GM12878 (cell line): Measurements from ENCODE around the gene PAEP. TPM values are rescaled to one million over a fixed set of nuclear protein-coding genes. Genes with fewer than 3 reads are reported as not detected.

Experiments
- ATAC-seq: fragments of 200-7000 bp; cut with Tn5 transposase; 3 replicates; pipeline ENCODE4 v1.9.1; 2020; ENCODE audit warnings: mild to moderate bottlenecking, moderate library complexity
- BruUV-seq: library from RNA; stranded (reverse); fragments of 400-500 nt; replicated peaks from 2 replicates; lab custom pipeline; 2021; lab: Mats Ljungman, UMichigan
- CTCF ChIA-PET: fragments of 300-600 bp; sonication (Branson Sonifier 250); formaldehyde crosslinking; extraction: SDS; loops from one replicate; lab custom pipeline; 2021; ENCODE audit warnings: inconsistent platforms; lab: Yijun Ruan, JAX
- POLR2A ChIA-PET: fragments of 350-600 bp; formaldehyde crosslinking; extraction: SDS; loops from one replicate; lab custom pipeline; 2021; ENCODE audit warnings: inconsistent platforms; lab: Charles Lee
- RAD21 ChIA-PET: fragments of 300-600 bp; sonication (Branson Sonifier 250); formaldehyde crosslinking; loops from one replicate; lab custom pipeline; 2023; ENCODE audit warnings: antibody characterized with exemption; ENCODE audit not compliant: unreplicated experiment; lab: Charles Lee
- SMC1A ChIA-PET: fragments of 300-600 bp; sonication (Branson Sonifier 250); formaldehyde crosslinking; loops from one replicate; lab custom pipeline; 2023; ENCODE audit not compliant: unreplicated experiment, uncharacterized antibody; lab: Charles Lee
- DNase-seq: peaks from one replicate; pipeline ENCODE4 v3.0.0-alpha.2; 2011; ENCODE audit warnings: low read depth, low spot score
- FAIRE-seq: peaks from 3 replicates; lab custom pipeline; 2011; peaks lifted over from hg19 to GRCh38; lab: Jason Lieb, UNC
- H2AFZ ChIP-seq: 2 replicates; pipeline ENCODE4 v1.6.0; 2011; ENCODE audit warnings: low read depth, low read length, control low read depth; ENCODE audit not compliant: control insufficient read depth
- H3K27ac ChIP-seq: 2 replicates; pipeline ENCODE4 v1.5.1; 2011; ENCODE audit warnings: control low read depth; ENCODE audit not compliant: control insufficient read depth, insufficient read depth
- H3K27me3 ChIP-seq, 2 experiments: replicated peaks in 1 of 2; 2 replicates each; pipeline versions ENCODE4 v1.6.0 to v1.6.1; 2011; ENCODE audit warnings: low read length in 1 of 2; ENCODE audit not compliant: control insufficient read depth in 2 of 2, insufficient read depth in 2 of 2
- H3K36me3 ChIP-seq, 2 experiments: 2 replicates each; pipeline ENCODE4 v1.5.1; 2011; ENCODE audit warnings: low read length in 1 of 2; ENCODE audit not compliant: control insufficient read depth in 2 of 2, insufficient read depth in 2 of 2
- H3K4me1 ChIP-seq: 2 replicates; pipeline ENCODE4 v1.6.1; 2011; ENCODE audit warnings: mild to moderate bottlenecking, low read length, moderate library complexity, mixed read lengths; ENCODE audit not compliant: control insufficient read depth, insufficient read depth
- H3K4me2 ChIP-seq: 2 replicates; pipeline ENCODE4 v1.6.0; 2011; ENCODE audit warnings: control low read depth; ENCODE audit not compliant: control insufficient read depth, insufficient read depth
- H3K4me3 ChIP-seq: fragments of 200-600 bp; sonication (generic); 2 replicates; pipeline ENCODE4 v1.5.1; 2016
- H3K79me2 ChIP-seq: 2 replicates; pipeline ENCODE4 v1.6.0; 2011; ENCODE audit warnings: low read length; ENCODE audit not compliant: control insufficient read depth, insufficient read depth
- H3K9ac ChIP-seq: 2 replicates; pipeline ENCODE4 v1.8.0; 2011; ENCODE audit warnings: low read length, control low read depth, mixed read lengths; ENCODE audit not compliant: control insufficient read depth, insufficient read depth
- H3K9me3 ChIP-seq: replicated peaks from 3 replicates; pipeline ENCODE4 v1.5.1; 2011; ENCODE audit warnings: mild to moderate bottlenecking, low read length; ENCODE audit not compliant: control insufficient read depth, insufficient read depth
- H4K20me1 ChIP-seq: 2 replicates; pipeline ENCODE4 v1.6.0; 2011; ENCODE audit not compliant: control insufficient read depth, insufficient read depth
- ATF3 ChIP-seq: IDR thresholded peaks from 2 replicates; pipeline ENCODE4 v1.6.1; 2011; ENCODE audit warnings: low read depth, mild to moderate bottlenecking, low read length, moderate library complexity, borderline replicate concordance; ENCODE audit errors: extremely low read depth
- CEBPB ChIP-seq, 2 experiments: fragments of 150-350 bp in 1 of 2; IDR thresholded peaks; 2 replicates each; pipeline ENCODE4 v1.6.1; 2012 to 2014; ENCODE audit warnings: low read depth in 2 of 2, low read length in 2 of 2, borderline replicate concordance in 1 of 2, inconsistent platforms in 1 of 2
- EGR1 ChIP-seq, 2 experiments: IDR thresholded peaks; 1 replicate in 1 of 2; 2 replicates in 1 of 2; pipeline ENCODE4 v1.6.1; 2011 to 2012; ENCODE audit warnings: low read depth in 2 of 2, low read length in 2 of 2, borderline replicate concordance in 1 of 2, mild to moderate bottlenecking in 1 of 2, moderate library complexity in 1 of 2
- FOXK2 ChIP-seq: fragments of 450-650 bp; IDR thresholded peaks from 2 replicates; pipeline ENCODE4 v1.6.1; 2017; ENCODE audit warnings: mild to moderate bottlenecking, moderate library complexity
- FOXM1 ChIP-seq: IDR thresholded peaks from 2 replicates; pipeline ENCODE4 v1.6.1; 2012; ENCODE audit warnings: low read depth, mild to moderate bottlenecking, inconsistent platforms, low read length, moderate library complexity
- HCFC1 ChIP-seq: fragments of 150-350 bp; IDR thresholded peaks from 2 replicates; pipeline ENCODE4 v1.6.1; 2014; ENCODE audit warnings: low read length
- MAX ChIP-seq: IDR thresholded peaks from 2 replicates; pipeline ENCODE4 v1.6.1; 2012; ENCODE audit warnings: low read depth, low read length, improper control_type of control experiment
- RBBP5 ChIP-seq: fragments of 200-600 bp; sonication (generic); conservative IDR thresholded peaks from 2 replicates; pipeline ENCODE4 v1.6.1; 2016
- SIN3A ChIP-seq: IDR thresholded peaks from 2 replicates; pipeline ENCODE4 v1.6.1; 2012; ENCODE audit warnings: low read depth, low read length, improper control_type of control experiment
- STAT1 ChIP-seq: fragments of 450-650 bp; conservative IDR thresholded peaks from 2 replicates; pipeline ENCODE4 v1.6.1; 2014; ENCODE audit warnings: antibody characterized with exemption, mild to moderate bottlenecking
- ZNF622 ChIP-seq: fragments of 450-650 bp; IDR thresholded peaks from 2 replicates; pipeline ENCODE4 v1.6.1; 2017; ENCODE audit warnings: mild to moderate bottlenecking, inconsistent platforms
- WGBS: methylation state at CpG from one replicate; pipeline ENCODE4 v1.1.6; 2016; ENCODE audit warnings: low lambda C conversion rate; ENCODE audit not compliant: insufficient replicate concordance, insufficient coverage; ENCODE audit errors: missing lambda C conversion rate; 5-methylcytosine and 5-hydroxymethylcytosine counted together
- in situ Hi-C: fragments of 300-500 bp; cut with MboI; formaldehyde crosslinking; loops from 9 replicates; pipeline ENCODE4 v1.14.3; 2018; ENCODE audit warnings: mixed read lengths
- intact Hi-C: fragments of 100-400 bp; cut with micrococcal nuclease; formaldehyde crosslinking; loops from one replicate; pipeline ENCODE4 v1.14.2; 2022; ENCODE audit not compliant: unreplicated experiment
- polyA plus RNA-seq, 11 experiments: library from polyadenylated mRNA; depleted of rRNA in 4 of 11; unstranded in 6 of 11; stranded (reverse) in 5 of 11; fragments of >200 nt; fragmentation: Nextera tagmentation in 4 of 11; fragmentation: Illumina TruSeq in 1 of 11; extraction: Ambion mirVana in 4 of 11; extraction: Trizol in 1 of 11; gene quantifications; 1 replicate in 1 of 11; 2 replicates in 10 of 11; pipeline versions ENCODE4 v1.2.1 to v1.2.3, GENCODE V29; 2011 to 2016; ENCODE audit warnings: inconsistent platforms in 2 of 11, missing spikeins in 2 of 11, low read depth in 1 of 11
- total RNA-seq, 4 experiments: library from RNA; depleted of rRNA in 3 of 4; stranded (reverse); fragments of >200 nt in 3 of 4; fragmentation: Illumina TruSeq in 1 of 4; extraction: Trizol in 1 of 4; gene quantifications; 2 replicates each; pipeline versions ENCODE4 v1.2.1 to v1.2.3, GENCODE V29; 2013 to 2021
- TF ChIP-seq, protein P1 (sequence below): IDR thresholded peaks from 2 replicates; pipeline ENCODE4 v1.6.1; 2012; ENCODE audit warnings: mild to moderate bottlenecking, low read depth, low read length
- TF ChIP-seq, protein P2 (sequence below): fragments of 450-650 bp; IDR thresholded peaks from 2 replicates; pipeline ENCODE4 v1.6.1; 2017; ENCODE audit warnings: low read depth, mild to moderate bottlenecking, moderate library complexity

Gene PAEP
- total and polyA plus RNA-seq, 10 of the 15 experiments (the other 5 are each of a cell fraction or from before 2014, with no cell fraction given), result not detected

GRCh38 chr9:135613946-135614805 lies 52.6 kb downstream of the PAEP start:
- ATAC-seq, result no peak
- Histone ChIP-seq H3K36me3 (no peaks in the 10 kb centered on the region), H3K79me2 (no peaks in the 10 kb centered on the region), H2AFZ (no peak overlapping the region), H3K27me3 (no peaks in the 10 kb centered on the region; a peak in 1 of 4 replicates), H3K9ac (no peak overlapping the region), H3K4me1 (no peaks in the 10 kb centered on the region), H3K27ac (no peak overlapping the region), H3K4me2 (no peak overlapping the region), H4K20me1 (no peaks in the 10 kb centered on the region), H3K4me3 (no peak overlapping the region), H3K9me3 (no peaks in the 10 kb centered on the region)
- BruUV-seq, result no TSS peak
- in situ Hi-C loops, result no loop called here
- no peak for DNase-seq
- POLR2A ChIA-PET, result no interaction called here
- CTCF ChIA-PET, result no interaction called here
- SMC1A ChIA-PET, result no interaction called here
- intact Hi-C loops, result no loop called here
- TF ChIP-seq FOXM1 (no peak), MAX (no peak), CEBPB (IDR thresholded peaks at IDR 0.05; ENCODE audit: borderline replicate concordance in 1 of 2, low read depth in 2 of 2, low read length in 2 of 2) (no peak), SIN3A (no peak), EGR1 (IDR thresholded peaks at IDR 0.05; ENCODE audit: borderline replicate concordance in 1 of 2, low read depth in 2 of 2, low read length in 2 of 2) (no peak), RBBP5 (no peak), HCFC1 (no peak), STAT1 (no peak), ATF3 (no peak), ZNF622 (no peak), FOXK2 (no peak)
- TF ChIP-seq, protein P1, sequence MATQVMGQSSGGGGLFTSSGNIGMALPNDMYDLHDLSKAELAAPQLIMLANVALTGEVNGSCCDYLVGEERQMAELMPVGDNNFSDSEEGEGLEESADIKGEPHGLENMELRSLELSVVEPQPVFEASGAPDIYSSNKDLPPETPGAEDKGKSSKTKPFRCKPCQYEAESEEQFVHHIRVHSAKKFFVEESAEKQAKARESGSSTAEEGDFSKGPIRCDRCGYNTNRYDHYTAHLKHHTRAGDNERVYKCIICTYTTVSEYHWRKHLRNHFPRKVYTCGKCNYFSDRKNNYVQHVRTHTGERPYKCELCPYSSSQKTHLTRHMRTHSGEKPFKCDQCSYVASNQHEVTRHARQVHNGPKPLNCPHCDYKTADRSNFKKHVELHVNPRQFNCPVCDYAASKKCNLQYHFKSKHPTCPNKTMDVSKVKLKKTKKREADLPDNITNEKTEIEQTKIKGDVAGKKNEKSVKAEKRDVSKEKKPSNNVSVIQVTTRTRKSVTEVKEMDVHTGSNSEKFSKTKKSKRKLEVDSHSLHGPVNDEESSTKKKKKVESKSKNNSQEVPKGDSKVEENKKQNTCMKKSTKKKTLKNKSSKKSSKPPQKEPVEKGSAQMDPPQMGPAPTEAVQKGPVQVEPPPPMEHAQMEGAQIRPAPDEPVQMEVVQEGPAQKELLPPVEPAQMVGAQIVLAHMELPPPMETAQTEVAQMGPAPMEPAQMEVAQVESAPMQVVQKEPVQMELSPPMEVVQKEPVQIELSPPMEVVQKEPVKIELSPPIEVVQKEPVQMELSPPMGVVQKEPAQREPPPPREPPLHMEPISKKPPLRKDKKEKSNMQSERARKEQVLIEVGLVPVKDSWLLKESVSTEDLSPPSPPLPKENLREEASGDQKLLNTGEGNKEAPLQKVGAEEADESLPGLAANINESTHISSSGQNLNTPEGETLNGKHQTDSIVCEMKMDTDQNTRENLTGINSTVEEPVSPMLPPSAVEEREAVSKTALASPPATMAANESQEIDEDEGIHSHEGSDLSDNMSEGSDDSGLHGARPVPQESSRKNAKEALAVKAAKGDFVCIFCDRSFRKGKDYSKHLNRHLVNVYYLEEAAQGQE, result no peak
- TF ChIP-seq, protein P2, sequence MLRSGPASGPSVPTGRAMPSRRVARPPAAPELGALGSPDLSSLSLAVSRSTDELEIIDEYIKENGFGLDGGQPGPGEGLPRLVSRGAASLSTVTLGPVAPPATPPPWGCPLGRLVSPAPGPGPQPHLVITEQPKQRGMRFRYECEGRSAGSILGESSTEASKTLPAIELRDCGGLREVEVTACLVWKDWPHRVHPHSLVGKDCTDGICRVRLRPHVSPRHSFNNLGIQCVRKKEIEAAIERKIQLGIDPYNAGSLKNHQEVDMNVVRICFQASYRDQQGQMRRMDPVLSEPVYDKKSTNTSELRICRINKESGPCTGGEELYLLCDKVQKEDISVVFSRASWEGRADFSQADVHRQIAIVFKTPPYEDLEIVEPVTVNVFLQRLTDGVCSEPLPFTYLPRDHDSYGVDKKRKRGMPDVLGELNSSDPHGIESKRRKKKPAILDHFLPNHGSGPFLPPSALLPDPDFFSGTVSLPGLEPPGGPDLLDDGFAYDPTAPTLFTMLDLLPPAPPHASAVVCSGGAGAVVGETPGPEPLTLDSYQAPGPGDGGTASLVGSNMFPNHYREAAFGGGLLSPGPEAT, result no peak
- RAD21 ChIA-PET, result no interaction called here
- 54% methylated on average over 32 of the region's 34 CpGs for WGBS
- no peak for FAIRE-seq
